Measurements from ENCODE around the gene SLC23A1.

Gene SLC23A1

GRCh38 chr5:139408191-139408590 lies 25.1 kb upstream of the SLC23A1 start:
- DNase-seq (ENCODE audit: low read depth in 2 of 2, low spot score in 1 of 2) = no peak

GRCh38 chr5:139407517-139407916 lies 24.4 kb upstream of the SLC23A1 start:
- DNase-seq (ENCODE audit: low read depth in 2 of 2, low spot score in 1 of 2) = no peak

- no peak for DNase-seq (ENCODE audit: low read depth in 2 of 2, low spot score in 1 of 2)
These were observed 23.9 kb upstream of the SLC23A1 start for GRCh38 chr5:139406963-139407362.

DNA sequence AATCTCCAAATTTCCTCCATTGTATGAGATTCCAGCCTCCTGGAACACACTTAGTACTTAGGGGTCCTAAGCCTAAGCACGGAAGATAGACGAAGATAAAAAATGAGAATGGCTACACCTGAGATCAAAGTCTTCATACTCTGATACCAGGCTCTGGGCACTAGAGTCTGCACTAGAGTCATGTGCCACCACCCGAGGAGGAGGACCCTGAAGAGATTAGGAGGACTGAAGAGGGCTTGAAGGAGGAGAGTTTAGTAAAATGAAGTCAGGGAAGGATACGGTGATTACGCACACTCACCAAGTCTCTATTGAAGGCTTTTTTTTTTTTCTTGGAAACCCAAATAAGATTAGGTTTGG lies 21.4 kb upstream of the SLC23A1 start:
- DNase-seq (ENCODE audit: low read depth in 2 of 2, low spot score in 1 of 2) = no peak

DNA sequence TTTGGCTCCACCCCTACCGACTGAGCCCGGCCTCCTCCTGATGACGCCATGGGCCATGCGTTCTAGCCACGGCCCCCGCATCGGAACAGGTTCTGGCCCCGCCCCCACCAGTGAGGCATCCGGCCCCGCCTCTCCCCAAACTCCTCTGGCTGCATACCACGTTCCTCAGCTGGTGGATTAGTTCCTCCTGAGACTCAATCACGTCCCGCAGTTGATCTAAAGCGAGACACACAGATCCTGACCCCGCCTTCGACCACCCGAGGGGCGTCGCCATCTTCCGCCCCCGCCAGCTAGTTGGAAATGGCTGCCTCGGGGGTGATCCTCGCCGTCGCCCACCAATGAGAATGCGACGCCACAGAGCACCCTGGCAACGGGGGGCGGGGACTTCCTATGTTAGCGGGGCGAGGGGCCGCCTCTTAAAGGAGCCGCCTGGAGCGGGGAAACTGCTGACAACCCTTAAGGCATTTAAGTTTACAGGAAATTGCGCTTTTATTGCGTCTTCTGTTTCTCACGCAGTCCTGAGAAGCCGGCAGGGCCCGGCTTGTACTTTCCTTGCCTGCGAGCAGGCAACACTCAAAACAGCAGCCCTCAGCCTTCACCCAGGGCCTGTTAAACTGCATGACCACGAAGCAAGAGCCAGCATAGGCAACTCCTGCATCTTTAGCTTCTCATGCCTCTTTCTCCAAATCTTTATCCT lies 20.8 kb upstream of the SLC23A1 start, which contains the start of gene SPATA24:
SPATA24 (minus strand) TSS at position 303 of the 697 bp plus-strand sequence; CDS start at position 274, 29 bp downstream.
- peak; percentile 95 for DNase-seq (ENCODE audit: low read depth in 2 of 2, low spot score in 1 of 2)

DNA sequence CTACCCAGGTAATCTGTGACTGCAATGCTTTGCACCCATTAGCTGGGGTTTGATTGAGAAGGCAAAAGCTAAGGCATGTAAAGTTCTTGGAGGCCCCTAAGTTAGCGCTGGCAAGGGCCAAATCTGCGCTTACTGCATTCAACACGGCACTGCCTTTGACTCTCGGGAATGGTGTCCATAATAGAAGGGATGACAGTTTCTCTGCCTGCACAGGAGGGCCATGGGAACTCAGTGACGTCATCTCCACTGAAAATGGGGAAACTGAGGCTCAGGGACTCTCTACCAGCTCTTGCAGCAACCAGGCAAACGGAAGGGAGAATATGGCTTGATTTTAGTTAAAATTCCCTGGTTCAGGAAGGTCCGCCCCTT lies 20.3 kb upstream of the SLC23A1 start:
- DNase-seq (ENCODE audit: low read depth in 2 of 2, low spot score in 1 of 2) = no peak

DNA sequence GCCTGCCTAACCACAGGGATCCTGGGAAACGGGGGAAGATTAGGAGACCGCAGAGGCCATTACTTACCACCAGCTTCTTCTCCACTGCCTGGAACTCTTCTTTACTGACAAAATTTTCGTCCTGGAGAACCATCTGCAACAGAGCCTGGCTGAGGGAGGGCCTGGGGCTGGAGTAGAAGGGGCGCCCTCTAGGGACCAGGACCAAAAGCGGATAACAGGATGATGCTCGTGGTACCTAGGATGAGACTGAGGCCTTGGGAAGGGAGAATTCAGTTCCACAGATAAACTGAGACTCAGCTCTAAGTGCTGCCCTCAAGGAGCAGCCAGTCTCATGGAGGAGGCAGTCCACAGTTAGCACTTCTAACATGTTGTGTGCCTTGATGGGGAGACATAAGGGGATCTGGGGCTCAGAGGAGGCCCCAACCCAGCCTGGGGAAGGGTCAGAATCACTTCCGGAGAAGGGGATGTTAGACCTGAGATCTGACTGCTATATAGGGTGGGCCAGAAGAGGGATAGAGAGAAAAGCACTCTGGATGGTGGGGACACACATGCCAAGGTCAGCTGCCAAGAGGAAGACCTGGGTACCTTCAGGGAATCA lies 19.6 kb upstream of the SLC23A1 start:
- DNase-seq (ENCODE audit: low read depth in 2 of 2, low spot score in 1 of 2) = no peak

DNA sequence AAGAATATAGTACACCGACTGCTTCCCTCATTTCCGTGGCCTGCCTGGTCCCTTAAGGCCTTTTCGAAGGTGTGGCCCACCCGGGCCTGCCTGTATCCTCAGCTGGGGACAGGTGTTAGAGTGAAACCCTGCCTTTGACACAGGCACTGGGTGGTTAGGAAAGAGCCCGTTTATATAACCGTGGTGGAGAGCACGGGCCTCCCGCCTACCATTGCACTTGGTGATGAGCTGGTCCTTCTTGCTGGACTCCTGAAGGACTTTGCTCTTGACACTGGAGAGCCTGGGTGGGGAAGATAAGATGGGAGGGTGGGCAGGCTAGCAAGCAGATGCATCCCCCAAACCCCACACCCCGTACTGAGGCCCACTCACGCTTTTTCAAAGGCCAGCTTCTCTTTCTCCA lies 18.4 kb upstream of the SLC23A1 start:
- DNase-seq (ENCODE audit: low read depth in 2 of 2, low spot score in 1 of 2) = no peak

DNA sequence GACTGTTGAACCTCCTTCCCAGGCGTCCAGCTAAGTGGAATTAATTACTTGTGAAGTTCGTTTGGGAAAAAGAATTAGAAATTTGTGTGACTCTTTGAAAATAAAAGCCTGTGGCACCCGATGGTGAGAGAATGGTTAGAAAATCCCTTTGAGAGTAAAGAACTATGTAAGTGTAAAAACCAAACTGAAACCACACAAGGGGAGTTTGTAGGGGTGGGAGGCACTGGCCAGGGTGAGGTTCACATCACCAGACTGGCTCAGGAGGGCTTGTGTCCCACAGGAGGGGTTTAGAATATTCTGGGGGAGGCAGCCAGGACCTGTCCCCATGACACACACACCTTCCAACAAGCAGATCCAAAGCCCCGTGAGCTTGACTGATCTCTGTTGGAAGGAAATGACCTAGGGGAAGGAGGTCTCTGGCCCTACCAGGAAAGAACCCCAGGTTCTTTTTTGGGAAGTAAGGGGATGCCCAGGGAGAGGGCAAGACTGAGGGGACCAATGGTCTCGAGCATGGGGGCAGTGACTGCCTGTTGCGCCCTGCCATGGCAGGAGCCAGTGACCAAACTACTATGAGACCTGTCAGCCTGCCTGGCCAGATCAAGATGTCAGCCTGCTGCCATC lies 16.5 kb upstream of the SLC23A1 start:
- no peak for DNase-seq (ENCODE audit: low read depth in 2 of 2, low spot score in 1 of 2)

DNA sequence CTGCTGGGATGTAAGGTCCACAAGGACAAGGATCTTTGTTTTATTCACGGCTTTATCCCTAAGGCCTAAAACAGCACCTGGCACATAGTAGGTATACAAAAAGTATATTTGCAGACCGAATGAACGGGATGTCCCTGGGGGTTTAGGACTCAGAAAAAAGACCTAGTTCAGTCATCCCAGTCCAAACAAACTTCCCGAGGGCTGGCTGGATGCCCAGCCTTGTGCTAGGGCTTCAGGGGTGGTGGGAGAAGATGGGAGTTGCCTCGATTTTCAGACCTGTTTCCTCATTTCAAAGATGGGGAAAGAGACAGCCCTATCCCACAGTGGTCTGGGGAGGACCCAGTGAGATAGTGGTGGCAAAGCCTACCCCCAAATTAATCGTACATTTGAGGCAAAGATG lies 14.8 kb upstream of the SLC23A1 start:
- no peak for DNase-seq (ENCODE audit: low read depth in 2 of 2, low spot score in 1 of 2)

- no peak for DNase-seq (ENCODE audit: low read depth in 2 of 2, low spot score in 1 of 2)
These were observed 13.6 kb upstream of the SLC23A1 start for GRCh38 chr5:139396691-139397090.

DNA sequence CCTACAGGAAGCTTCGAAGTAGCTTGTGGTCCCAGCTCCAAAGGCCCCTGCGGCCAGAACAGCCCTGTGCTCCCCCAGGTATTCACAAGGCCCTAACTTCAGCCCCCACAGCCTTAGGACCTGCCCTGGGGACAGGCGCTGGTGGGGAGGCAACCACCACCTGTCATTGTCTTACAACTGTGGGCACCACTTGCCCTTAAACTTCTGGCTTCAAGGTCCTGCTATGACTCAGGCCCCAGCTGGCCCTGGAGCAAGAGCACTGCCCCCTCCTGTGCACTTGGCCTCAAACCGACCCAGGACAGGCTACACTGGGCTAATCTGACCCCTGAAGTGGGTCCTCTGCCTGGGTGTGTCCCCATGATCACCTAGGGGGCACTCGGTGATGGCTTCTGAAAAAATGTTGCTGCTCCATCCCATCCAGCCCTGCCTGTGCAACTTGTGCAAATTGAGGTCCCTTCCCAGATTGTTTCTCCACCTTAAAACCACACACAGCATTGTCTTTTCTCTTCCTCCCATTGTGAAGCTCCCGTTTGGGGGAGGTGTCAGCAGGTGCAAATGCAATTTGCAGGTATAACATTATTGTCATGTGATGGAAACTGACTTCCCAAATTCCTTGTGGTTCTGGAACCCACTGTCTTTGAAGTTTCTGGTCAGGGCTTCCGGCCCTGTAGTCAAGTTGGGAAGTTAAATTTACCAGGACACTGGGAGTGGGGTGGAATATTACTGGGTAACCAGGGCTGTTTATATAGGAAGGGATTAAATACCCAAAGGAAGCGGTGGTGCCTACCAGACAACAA lies 12.9 kb upstream of the SLC23A1 start:
- no peak for DNase-seq (ENCODE audit: low read depth in 2 of 2, low spot score in 1 of 2)

DNA sequence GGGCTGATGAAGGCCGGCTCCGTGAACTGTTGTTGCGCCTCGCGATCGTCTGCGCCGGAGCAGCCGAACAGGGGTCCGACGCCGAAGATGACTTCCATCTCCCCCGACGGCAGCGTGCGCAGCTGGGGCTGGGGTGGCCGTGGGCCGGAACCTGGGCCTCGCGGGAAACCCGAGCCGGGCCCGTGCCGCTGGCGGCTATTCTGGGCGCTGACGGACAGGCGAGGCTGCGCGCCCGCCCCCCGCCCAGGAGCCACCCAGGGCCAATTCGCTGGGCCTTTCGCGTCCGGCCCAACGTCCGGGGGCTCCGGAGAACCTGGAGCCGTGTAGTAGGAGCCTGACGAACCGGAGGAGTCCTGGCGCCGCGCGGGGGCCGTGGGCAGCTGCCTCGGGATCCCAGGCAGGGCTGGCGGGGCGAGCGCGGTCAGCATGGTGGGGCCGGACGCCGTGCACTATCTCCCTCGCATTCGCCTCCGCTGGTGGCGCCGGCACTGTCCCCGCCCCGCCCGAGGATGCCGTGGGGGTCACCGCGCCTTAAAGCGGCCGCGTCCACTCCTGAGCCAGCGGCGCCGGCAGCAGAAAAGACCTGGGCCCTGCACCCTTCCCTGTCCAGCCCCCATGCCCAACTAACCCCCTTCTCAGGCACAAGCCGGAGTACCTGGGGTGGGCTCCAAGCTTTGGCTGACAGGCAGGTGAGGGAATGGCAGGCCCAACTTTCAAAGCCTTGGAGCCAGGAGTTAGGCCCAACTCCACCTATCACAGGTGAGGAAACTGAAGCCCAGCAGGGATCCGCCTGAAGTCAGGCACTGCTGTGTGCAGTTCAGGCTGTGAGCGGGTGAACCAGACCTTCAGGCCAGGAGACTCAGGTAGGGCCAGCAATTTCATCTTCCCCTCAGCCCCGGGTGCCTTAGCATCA lies 11.8 kb upstream of the SLC23A1 start, which contains the start of gene PROB1:
PROB1 (minus strand) TSS at position 451 of the 913 bp plus-strand sequence; CDS start at position 428, 23 bp downstream.
- DNase-seq (ENCODE audit: low read depth in 2 of 2, low spot score in 1 of 2) = no peak

DNA sequence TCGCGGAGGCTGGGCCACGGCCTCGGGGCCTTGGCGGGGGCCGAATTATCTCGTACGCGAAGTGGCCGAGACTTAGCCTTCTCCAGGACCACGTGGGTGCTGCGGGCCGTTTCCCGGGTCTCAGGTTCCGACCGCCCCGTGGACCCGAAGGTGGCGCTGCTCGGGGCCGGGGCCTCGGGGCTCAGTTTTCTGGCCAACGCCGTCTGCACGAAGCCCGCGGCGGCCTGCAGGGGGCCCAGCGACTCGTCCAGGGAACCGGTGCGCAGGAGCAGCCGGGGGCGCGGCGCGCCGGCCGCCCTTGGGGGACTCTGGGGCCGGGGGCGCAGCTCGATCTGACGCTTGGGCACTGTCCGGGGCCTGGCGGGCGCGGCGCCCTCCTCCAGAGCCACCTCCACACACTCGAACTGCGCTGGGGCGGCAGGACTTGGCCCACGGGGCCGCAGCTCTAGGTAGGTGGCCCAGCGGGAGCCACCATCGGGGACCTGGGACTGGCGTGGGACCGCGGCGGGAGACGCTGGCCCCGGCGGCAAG lies 11.1 kb upstream of the SLC23A1 start:
- no peak for DNase-seq (ENCODE audit: low read depth in 2 of 2, low spot score in 1 of 2)

GRCh38 chr5:139393497-139394122 lies 10.5 kb upstream of the SLC23A1 start:
- DNase-seq (ENCODE audit: low read depth in 2 of 2, low spot score in 1 of 2) = no peak

- DNase-seq (ENCODE audit: low read depth in 2 of 2, low spot score in 1 of 2) = peak; percentile 37 to 59
These were observed 9.8 kb upstream of the SLC23A1 start for GRCh38 chr5:139392678-139393496.

GRCh38 chr5:139392324-139392677 lies 9.2 kb upstream of the SLC23A1 start:
- DNase-seq (ENCODE audit: low read depth in 2 of 2, low spot score in 1 of 2) = no peak

- no peak for DNase-seq (ENCODE audit: low read depth in 2 of 2, low spot score in 1 of 2)
These were observed 8.7 kb upstream of the SLC23A1 start for GRCh38 chr5:139391570-139392323.
